Endothelial cell of umbilical vein (primary cell): ENCODE data around the gene EIF2B5. TPM values are rescaled to one million over a fixed set of nuclear protein-coding genes. Genes with fewer than 3 reads are reported as not detected.

ENCODE experiments used
- BruUV-seq: library from RNA; stranded (reverse); fragments of 400-500 nt; replicated peaks from 2 replicates; lab custom pipeline; 2021; lab: Mats Ljungman, UMichigan
- CTCF ChIA-PET: fragments of 300-600, 350-600 bp; sonication (Branson Sonifier 250); formaldehyde crosslinking; loops from one replicate; lab custom pipeline; 2021; ENCODE audit warnings: antibody characterized with exemption, inconsistent platforms; lab: Charles Lee
- POLR2A ChIA-PET: fragments of 300-600, 350-600 bp; sonication (Branson Sonifier 250); formaldehyde crosslinking; loops from one replicate; lab custom pipeline; 2021; ENCODE audit warnings: antibody characterized with exemption, inconsistent platforms; lab: Charles Lee
- DNase-seq: peaks from one replicate; pipeline ENCODE4 v3.0.0-alpha.2; 2011; ENCODE audit warnings: low read depth, low spot score
- FAIRE-seq: peaks from 2 replicates; lab custom pipeline; 2011; peaks lifted over from hg19 to GRCh38; lab: Jason Lieb, UNC
- H2AFZ ChIP-seq: 2 replicates; pipeline ENCODE4 v1.6.0; 2012; ENCODE audit warnings: low read depth, low read length, control low read depth, inconsistent platforms
- H3K27ac ChIP-seq: 2 replicates; pipeline ENCODE4 v1.5.1; 2011; ENCODE audit warnings: low read depth, mild to moderate bottlenecking, control low read depth, low read length, moderate library complexity; ENCODE audit not compliant: insufficient read depth
- H3K27me3 ChIP-seq, 2 experiments: 2 replicates each; pipeline versions ENCODE4 v1.6.0 to v1.6.1; 2011; ENCODE audit warnings: low read length in 2 of 2, mixed read lengths in 1 of 2; ENCODE audit not compliant: control insufficient read depth in 2 of 2, insufficient read depth in 2 of 2
- H3K36me3 ChIP-seq, 2 experiments: 2 replicates in 1 of 2; 3 replicates in 1 of 2; pipeline ENCODE4 v1.5.1; 2011; ENCODE audit warnings: low read length in 2 of 2, mild to moderate bottlenecking in 1 of 2, moderate library complexity in 1 of 2; ENCODE audit not compliant: control insufficient read depth in 2 of 2, insufficient read depth in 2 of 2; ENCODE audit errors: extremely low read depth in 1 of 2
- H3K4me1 ChIP-seq: 3 replicates; pipeline ENCODE4 v1.5.1; 2011; ENCODE audit warnings: mild to moderate bottlenecking, low read length; ENCODE audit not compliant: control insufficient read depth, insufficient read depth; ENCODE audit errors: extremely low read depth
- H3K4me2 ChIP-seq: 2 replicates; pipeline ENCODE4 v1.6.1; 2011; ENCODE audit warnings: low read length, control low read depth, mixed read lengths; ENCODE audit not compliant: insufficient read depth
- H3K4me3 ChIP-seq, 3 experiments: fragments of 200-600 bp in 1 of 3; sonication (generic), shearing (Covaris generic) in 1 of 3; replicated peaks in 1 of 3; 2 replicates each; pipeline ENCODE4 v1.5.1; 2011 to 2016; ENCODE audit warnings: control low read depth in 3 of 3, low read length in 3 of 3, mild to moderate bottlenecking in 2 of 3, inconsistent platforms in 1 of 3, low read depth in 1 of 3, moderate library complexity in 1 of 3; ENCODE audit not compliant: insufficient read depth in 1 of 3
- H3K79me2 ChIP-seq: 2 replicates; pipeline ENCODE4 v1.6.0; 2012; ENCODE audit warnings: low read length, inconsistent platforms; ENCODE audit not compliant: control insufficient read depth, insufficient read depth
- H3K9ac ChIP-seq: replicated peaks from 2 replicates; pipeline ENCODE3; 2011; ENCODE audit warnings: low read length, control low read depth; ENCODE audit not compliant: insufficient read depth; ENCODE audit errors: extremely low read depth
- H3K9me1 ChIP-seq: replicated peaks from 3 replicates; pipeline ENCODE4 v1.6.0; 2011; ENCODE audit warnings: mild to moderate bottlenecking, low read length; ENCODE audit not compliant: control insufficient read depth, insufficient read depth; ENCODE audit errors: extremely low read depth
- H3K9me3 ChIP-seq: replicated peaks from 2 replicates; pipeline ENCODE4 v1.5.1; 2012; ENCODE audit warnings: low read length, inconsistent platforms; ENCODE audit not compliant: control insufficient read depth, insufficient read depth
- H4K20me1 ChIP-seq: replicated peaks from 2 replicates; pipeline ENCODE3; 2011; ENCODE audit warnings: mild to moderate bottlenecking, low read length; ENCODE audit not compliant: control insufficient read depth, insufficient read depth; ENCODE audit errors: extremely low read depth
- CTCF ChIP-seq, 2 donors: IDR thresholded peaks; 1 replicate in 1 of 2; 2 replicates in 1 of 2; pipeline ENCODE4 v1.5.1; 2011; ENCODE audit warnings: low read length in 2 of 2, mild to moderate bottlenecking in 2 of 2, moderate library complexity in 2 of 2, control low read depth in 1 of 2, inconsistent platforms in 1 of 2, low read depth in 1 of 2; ENCODE audit not compliant: insufficient read depth in 1 of 2; ENCODE audit errors: extremely low read depth in 1 of 2
- EZH2 ChIP-seq: IDR thresholded peaks from 2 replicates; pipeline ENCODE4 v1.6.1; 2012; ENCODE audit warnings: borderline replicate concordance, low read depth, mild to moderate bottlenecking, moderate library complexity, low read length, inconsistent platforms; ENCODE audit not compliant: severe bottlenecking
- FOS ChIP-seq: IDR thresholded peaks from 2 replicates; pipeline ENCODE4 v1.6.1; 2011; ENCODE audit warnings: mild to moderate bottlenecking, low read length, moderate library complexity, borderline replicate concordance; ENCODE audit not compliant: insufficient read depth
- GATA2 ChIP-seq: IDR thresholded peaks from 2 replicates; pipeline ENCODE4 v1.7.0; 2011; ENCODE audit warnings: low read depth, mild to moderate bottlenecking, moderate library complexity, mixed read lengths, low read length; ENCODE audit not compliant: insufficient read length, insufficient read depth
- JUN ChIP-seq: IDR thresholded peaks from 2 replicates; pipeline ENCODE4 v1.6.1; 2011; ENCODE audit warnings: borderline replicate concordance, low read depth; ENCODE audit not compliant: insufficient read length, insufficient read depth
- MAX ChIP-seq: IDR thresholded peaks from 2 replicates; pipeline ENCODE4 v1.6.1; 2011; ENCODE audit not compliant: insufficient read depth, insufficient read length
- MYC ChIP-seq: IDR thresholded peaks from one replicate; pipeline ENCODE4 v1.6.1; 2011; ENCODE audit warnings: mild to moderate bottlenecking, low read depth, low read length
- POLR2A ChIP-seq: IDR thresholded peaks from 2 replicates; pipeline ENCODE4 v1.6.1; 2012; ENCODE audit warnings: low read depth, mild to moderate bottlenecking, control low read depth, low read length
- POLR2AphosphoS5 ChIP-seq: IDR thresholded peaks from 2 replicates; pipeline ENCODE4 v1.6.1; 2012; ENCODE audit warnings: low read depth, mild to moderate bottlenecking, control low read depth, low read length, moderate library complexity; ENCODE audit not compliant: insufficient read depth
- dilution Hi-C: fragments of 300-500 bp; cut with MboI; formaldehyde crosslinking; loops from one replicate; pipeline ENCODE4 v1.15.0; 2019; ENCODE audit warnings: low sequenced_read_pairs; ENCODE audit not compliant: extremely low pct_ligation_motif_present
- intact Hi-C: fragments of 100-400 bp; cut with micrococcal nuclease; formaldehyde crosslinking; loops from one replicate; pipeline ENCODE4 v1.10.0; 2022
- polyA plus RNA-seq, 4 experiments: library from polyadenylated mRNA; depleted of rRNA in 3 of 4; stranded (reverse) in 3 of 4; unstranded in 1 of 4; fragments of >200 nt; gene quantifications; 2 replicates each; pipeline versions ENCODE4 v1.2.1 to v1.2.3, GENCODE V29; 2011 to 2012; ENCODE audit warnings: missing spikeins in 1 of 4
- total RNA-seq: library from RNA; stranded (reverse); gene quantifications from 2 replicates; pipeline ENCODE4 v1.2.3, GENCODE V29; 2021

EIF2B5 gene
- total and polyA plus RNA-seq, 2 donors (not counting 3 experiments of a cell fraction or from before 2014, with no cell fraction given) = 42.7 to 44.7 TPM

GRCh38 chr3:184183679-184184078 is 48.5 kb downstream of the EIF2B5 start:
- no peaks in the 10 kb centered on the region for H4K20me1 ChIP-seq
- CTCF ChIA-PET = interaction anchor here (0.7 to 3.7 kb wide), 6 partner anchors 9 to 288 kb away, joined by 3 to 25 read pairs (median 4); partner anchors contain the start of gene AP2M1
- DNase-seq (no peak), FAIRE-seq (no peak)
- dilution Hi-C loops = no loop called here
- peaks cover 22% of the 10 kb centered on the region for H3K4me1 ChIP-seq
- intact Hi-C loops = loop anchor here (2.0 kb wide), 1 partner anchor 165 kb away; no protein-coding TSS in a partner anchor
- no peaks in the 10 kb centered on the region for H3K9me3 ChIP-seq
- TSS peak; percentile 50 for BruUV-seq
- H3K9ac ChIP-seq = no peak overlapping the region
- H3K27ac ChIP-seq = no peak overlapping the region
- peaks cover 34 to 55% of the 10 kb centered on the region in 2 experiments for H3K36me3 ChIP-seq
- no peaks in the 10 kb centered on the region for H3K27me3 ChIP-seq
- no peak overlapping the region for H3K4me3 ChIP-seq
- no peak overlapping the region for H2AFZ ChIP-seq
- H3K79me2 ChIP-seq = peaks cover 31% of the 10 kb centered on the region
- no peak overlapping the region for H3K4me2 ChIP-seq
- POLR2A ChIA-PET = no interaction called here
- H3K9me1 ChIP-seq = no peaks in the 10 kb centered on the region
- TF ChIP-seq POLR2A = no peak
- no peak for TF ChIP-seq EZH2
- no peak for TF ChIP-seq POLR2AphosphoS5
- no peak for TF ChIP-seq CTCF (IDR thresholded peaks at IDR 0.05; ENCODE audit: extremely low read depth in 1 of 2, insufficient read depth in 1 of 2, low read depth in 1 of 2, low read length in 2 of 2)
- no peak for TF ChIP-seq GATA2
- TF ChIP-seq JUN = no peak
- TF ChIP-seq MYC = no peak
- no peak for TF ChIP-seq MAX
- no peak for TF ChIP-seq FOS
